Testis (tissue), 2 donors: Measurements from ENCODE around the gene ABCC12.

ENCODE experiments used
- CTCF ChIP-seq, 3 experiments: fragments of 450-650 bp in 2 of 3; fragments of 200-600 bp in 1 of 3; sonication (generic) in 1 of 3; IDR thresholded peaks; one replicate each; pipeline ENCODE4 v1.5.1; 2016 to 2019; ENCODE audit warnings: antibody characterized with exemption in 3 of 3, mild to moderate bottlenecking in 2 of 3, moderate library complexity in 1 of 3
- POLR2A ChIP-seq: fragments of 450-650 bp; IDR thresholded peaks from one replicate; pipeline ENCODE4 v1.6.1; 2017; ENCODE audit warnings: antibody characterized with exemption, mild to moderate bottlenecking, moderate library complexity

DNA sequence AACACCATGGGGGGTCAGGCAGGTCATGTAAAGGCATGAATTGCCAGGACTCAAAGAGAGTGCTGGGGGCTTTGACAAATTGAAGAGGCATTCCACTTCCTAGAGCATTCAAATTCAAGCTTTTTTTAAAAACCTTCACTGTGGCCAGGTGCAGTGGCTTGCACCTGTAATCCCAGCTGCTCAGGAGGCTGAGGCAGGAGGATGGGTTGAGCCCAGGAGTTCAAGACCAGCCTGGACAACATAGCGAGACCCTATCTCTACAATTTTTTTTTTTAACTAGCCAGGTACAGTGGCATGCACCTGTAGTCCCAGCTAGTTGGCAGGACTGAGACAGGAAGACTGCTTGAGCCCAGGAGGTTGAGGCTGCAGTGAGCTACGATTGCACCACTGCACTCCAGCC is 17.2 kb downstream of the ABCC12 start:
- TF ChIP-seq POLR2A (no peak), CTCF (IDR thresholded peaks at IDR 0.05) (no peak)
